ENCODE data around the gene CPSF7.
"Not testable (repeated sequence)": the region's sequence is repeated elsewhere in the genome, so short reads cannot be mapped to it uniquely, and the experiment has no call there.

The CPSF7 gene

GRCh38 chr11:61437496-61437895 is 7.7 kb upstream of the CPSF7 start:
- DNase-seq = no peak

GRCh38 chr11:61430839-61431238 is 1.1 kb upstream of the CPSF7 start:
- DNase-seq = not testable (repeated sequence)

GRCh38 chr11:61429346-61429690 is 457 bp downstream of the CPSF7 start:
- peak; percentile 55 for DNase-seq

GRCh38 chr11:61425367-61426131 is 4.2 kb downstream of the CPSF7 start:
- DNase-seq = no peak

- no peak for DNase-seq
Measured at GRCh38 chr11:61422226-61422625, 7.5 kb downstream of the CPSF7 start.

- DNase-seq = no peak
Measured at GRCh38 chr11:61418136-61418535, 11.6 kb downstream of the CPSF7 start.

- DNase-seq = no peak
Measured at GRCh38 chr11:61417670-61418069, 12.1 kb downstream of the CPSF7 start.

GRCh38 chr11:61416941-61417340 is 12.8 kb downstream of the CPSF7 start:
- DNase-seq = no peak

GRCh38 chr11:61415381-61415780 is 14.4 kb downstream of the CPSF7 start:
- DNase-seq = no peak

- DNase-seq = no peak
Measured at GRCh38 chr11:61414547-61414946, 15.2 kb downstream of the CPSF7 start.

- no peak for DNase-seq
Measured at GRCh38 chr11:61413496-61413895, 16.3 kb downstream of the CPSF7 start.

- DNase-seq = no peak
Measured at GRCh38 chr11:61411589-61411988, 18.2 kb downstream of the CPSF7 start.

- DNase-seq = no peak
Measured at GRCh38 chr11:61406991-61407728, 22.6 kb downstream of the CPSF7 start.

GRCh38 chr11:61406067-61406466 is 23.7 kb downstream of the CPSF7 start:
- DNase-seq = no peak

GRCh38 chr11:61404641-61405040 is 25.1 kb downstream of the CPSF7 start:
- DNase-seq = no peak

GRCh38 chr11:61404103-61404502 is 25.7 kb downstream of the CPSF7 start:
- no peak for DNase-seq

GRCh38 chr11:61403658-61404057 is 26.1 kb downstream of the CPSF7 start:
- DNase-seq = no peak

- no peak for DNase-seq
Measured at GRCh38 chr11:61401573-61401972, 28.2 kb downstream of the CPSF7 start.

GRCh38 chr11:61401173-61401572 is 28.6 kb downstream of the CPSF7 start:
- no peak for DNase-seq

- peak; percentile 9 for DNase-seq
Measured at GRCh38 chr11:61392981-61393595, 36.7 kb downstream of the CPSF7 start.

- DNase-seq = no peak
Measured at GRCh38 chr11:61390161-61390560, 39.6 kb downstream of the CPSF7 start.

- no peak for DNase-seq
Measured at GRCh38 chr11:61384271-61385242, 45.2 kb downstream of the CPSF7 start.

GRCh38 chr11:61383859-61384258 is 45.9 kb downstream of the CPSF7 start:
- DNase-seq = not testable (repeated sequence)

Measured in NCI-H1105 treated with DMSO at 0.1 percent for 48 hours (cell line).